Upper lobe of left lung (tissue), 4 donors: ENCODE data around the gene CHDH.

Experiments used
- CTCF ChIP-seq, 6 experiments: fragments of 450-650 bp in 4 of 6; fragments of 200-600 bp in 2 of 6; sonication (generic) in 2 of 6; IDR thresholded peaks; one replicate each; pipeline ENCODE4 v1.5.1; 2016 to 2019; ENCODE audit warnings: antibody characterized with exemption in 6 of 6
- EP300 ChIP-seq, 4 donors: sonication (generic); formaldehyde crosslinking; IDR thresholded peaks; one replicate each; pipeline ENCODE4 v1.5.1; 2017; ENCODE audit warnings: antibody characterized with exemption in 4 of 4, control low read depth in 2 of 4
- POLR2A ChIP-seq, 4 donors: fragments of 450-650 bp; IDR thresholded peaks; one replicate each; pipeline ENCODE4 v1.5.1; 2016 to 2017; ENCODE audit warnings: antibody characterized with exemption in 4 of 4, mild to moderate bottlenecking in 2 of 4
- POLR2AphosphoS5 ChIP-seq, 2 donors: sonication (generic); formaldehyde crosslinking; IDR thresholded peaks; one replicate each; pipeline ENCODE4 v1.5.1; 2017; ENCODE audit warnings: antibody characterized with exemption in 2 of 2

- TF ChIP-seq CTCF (IDR thresholded peaks at IDR 0.05): peak in 3 of 6 experiments; percentile 29 to 72 (median 51)
- no peak for TF ChIP-seq EP300 (IDR thresholded peaks at IDR 0.05)
- peak; percentile 81 to 87 for TF ChIP-seq POLR2AphosphoS5 (IDR thresholded peaks at IDR 0.05)
- TF ChIP-seq POLR2A (IDR thresholded peaks at IDR 0.05): peak in 2 of 4 donors; percentile 66 to 85
Observed at GRCh38 chr3:53881691-53882593, 35.7 kb upstream of the CHDH start, which contains the start of gene ACTR8.
